HG02840 (cell line): ENCODE measurements around the gene FAT2.

Source experiments
- ATAC-seq: cut with Tn5 transposase; IDR thresholded peaks from one replicate; pipeline ENCODE4 v1.9.1; 2021; ENCODE audit warnings: mild to moderate bottlenecking, moderate library complexity, moderate number of reproducible peaks; ENCODE audit not compliant: unreplicated experiment, low FRiP score

FAT2 gene

GRCh38 chr5:151615431-151615830 lies 24.3 kb upstream of the FAT2 start:
- ATAC-seq = no peak

- no peak for ATAC-seq
Observed at GRCh38 chr5:151614565-151614964, 23.4 kb upstream of the FAT2 start.

- peak; percentile 78 for ATAC-seq
Observed at GRCh38 chr5:151612689-151613427, 21.7 kb upstream of the FAT2 start.

- no peak for ATAC-seq
Observed at GRCh38 chr5:151611127-151611775, 20.1 kb upstream of the FAT2 start.

GRCh38 chr5:151608522-151608921 lies 17.4 kb upstream of the FAT2 start:
- ATAC-seq = no peak

- ATAC-seq = no peak
Observed at GRCh38 chr5:151607304-151607703, 16.2 kb upstream of the FAT2 start.

- no peak for ATAC-seq
Observed at GRCh38 chr5:151605559-151605958, 14.4 kb upstream of the FAT2 start.

GRCh38 chr5:151602806-151603205 lies 11.7 kb upstream of the FAT2 start:
- no peak for ATAC-seq

GRCh38 chr5:151601391-151601790 lies 10.3 kb upstream of the FAT2 start:
- ATAC-seq = no peak

- ATAC-seq = no peak
Observed at GRCh38 chr5:151600069-151600665, 9.0 kb upstream of the FAT2 start.

- no peak for ATAC-seq
Observed at GRCh38 chr5:151598984-151599383, 7.9 kb upstream of the FAT2 start.

- no peak for ATAC-seq
Observed at GRCh38 chr5:151598549-151598948, 7.4 kb upstream of the FAT2 start.

GRCh38 chr5:151597749-151598148 lies 6.6 kb upstream of the FAT2 start:
- ATAC-seq = no peak

GRCh38 chr5:151596828-151597539 lies 5.9 kb upstream of the FAT2 start:
- no peak for ATAC-seq

- no peak for ATAC-seq
Observed at GRCh38 chr5:151595411-151595826, 4.3 kb upstream of the FAT2 start.

- peak; percentile 73 for ATAC-seq
Observed at GRCh38 chr5:151592855-151593408, 1.8 kb upstream of the FAT2 start.

- ATAC-seq = no peak
Observed at GRCh38 chr5:151589878-151590570, 1.1 kb downstream of the FAT2 start.

- ATAC-seq = no peak
Observed at GRCh38 chr5:151587796-151588555, 3.2 kb downstream of the FAT2 start.

- no peak for ATAC-seq
Observed at GRCh38 chr5:151585970-151586369, 5.2 kb downstream of the FAT2 start.
